Bronchial epithelial cell (primary cell): Measurements from ENCODE around the gene AGPS. TPM values are rescaled to one million over a fixed set of nuclear protein-coding genes. Genes with fewer than 3 reads are reported as not detected.

ENCODE experiments used
- DNase-seq: peaks from one replicate; pipeline ENCODE4 v3.0.0-alpha.2; 2010; ENCODE audit warnings: low read depth
- FAIRE-seq: peaks from 2 replicates; lab custom pipeline; 2011; peaks lifted over from hg19 to GRCh38; lab: Jason Lieb, UNC
- H3K27me3 ChIP-seq: 2 replicates; pipeline ENCODE4 v1.5.1; 2011; ENCODE audit warnings: low read length; ENCODE audit not compliant: control insufficient read depth, insufficient read depth
- H3K36me3 ChIP-seq: 2 replicates; pipeline ENCODE4 v1.5.1; 2011; ENCODE audit warnings: low read length; ENCODE audit not compliant: control insufficient read depth, insufficient read depth
- H3K4me3 ChIP-seq: 2 replicates; pipeline ENCODE4 v1.5.1; 2011; ENCODE audit warnings: mild to moderate bottlenecking, low read depth, low read length, control low read depth
- total RNA-seq: library from RNA; depleted of rRNA; stranded (reverse); fragments of >200 nt; gene quantifications from 2 replicates; pipeline ENCODE4 v1.2.1, GENCODE V29; 2014
- TF ChIP-seq, protein P1 (sequence below): IDR thresholded peaks from 2 replicates; pipeline ENCODE4 v1.5.1; 2011; ENCODE audit warnings: mild to moderate bottlenecking, moderate library complexity, low read length, control low read depth, inconsistent platforms; ENCODE audit not compliant: insufficient read depth, severe bottlenecking

AGPS gene
- total RNA-seq, 1 donor from 2014 or later, result 34.8 TPM

- FAIRE-seq (no peak), DNase-seq (no peak)
- TF ChIP-seq, protein P1, sequence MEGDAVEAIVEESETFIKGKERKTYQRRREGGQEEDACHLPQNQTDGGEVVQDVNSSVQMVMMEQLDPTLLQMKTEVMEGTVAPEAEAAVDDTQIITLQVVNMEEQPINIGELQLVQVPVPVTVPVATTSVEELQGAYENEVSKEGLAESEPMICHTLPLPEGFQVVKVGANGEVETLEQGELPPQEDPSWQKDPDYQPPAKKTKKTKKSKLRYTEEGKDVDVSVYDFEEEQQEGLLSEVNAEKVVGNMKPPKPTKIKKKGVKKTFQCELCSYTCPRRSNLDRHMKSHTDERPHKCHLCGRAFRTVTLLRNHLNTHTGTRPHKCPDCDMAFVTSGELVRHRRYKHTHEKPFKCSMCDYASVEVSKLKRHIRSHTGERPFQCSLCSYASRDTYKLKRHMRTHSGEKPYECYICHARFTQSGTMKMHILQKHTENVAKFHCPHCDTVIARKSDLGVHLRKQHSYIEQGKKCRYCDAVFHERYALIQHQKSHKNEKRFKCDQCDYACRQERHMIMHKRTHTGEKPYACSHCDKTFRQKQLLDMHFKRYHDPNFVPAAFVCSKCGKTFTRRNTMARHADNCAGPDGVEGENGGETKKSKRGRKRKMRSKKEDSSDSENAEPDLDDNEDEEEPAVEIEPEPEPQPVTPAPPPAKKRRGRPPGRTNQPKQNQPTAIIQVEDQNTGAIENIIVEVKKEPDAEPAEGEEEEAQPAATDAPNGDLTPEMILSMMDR, result no peak
- Histone ChIP-seq H3K36me3 (no peaks in the 10 kb centered on the region), H3K27me3 (no peaks in the 10 kb centered on the region), H3K4me3 (no peak overlapping the region)
Measured at GRCh38 chr2:177587371-177587770, 194.8 kb downstream of the AGPS start.

DNA sequence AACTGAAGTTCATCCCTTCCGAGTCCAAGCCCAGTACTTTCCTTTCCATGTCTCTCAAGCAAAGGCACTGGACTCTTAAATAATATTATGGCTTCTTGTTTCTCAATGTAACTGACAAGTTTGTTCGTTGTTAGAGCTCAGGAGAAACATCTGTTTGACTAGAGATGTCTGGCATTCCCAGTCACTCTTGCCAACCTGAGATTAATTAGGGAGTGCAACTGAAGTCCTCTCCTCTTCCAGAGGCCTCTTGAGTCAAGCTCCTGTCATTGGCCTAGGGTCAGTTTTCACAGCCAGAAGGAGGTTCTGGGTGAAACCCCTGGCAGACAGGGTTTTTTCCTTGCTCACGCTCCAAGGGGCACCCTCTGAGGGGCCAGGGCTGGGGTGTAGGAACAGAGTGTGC lies 196.1 kb downstream of the AGPS start:
- DNase-seq, result no peak
- Histone ChIP-seq H3K27me3 (no peaks in the 10 kb centered on the region), H3K4me3 (no peak overlapping the region), H3K36me3 (no peaks in the 10 kb centered on the region)
- no peak for FAIRE-seq
- TF ChIP-seq, protein P1, result no peak

DNA sequence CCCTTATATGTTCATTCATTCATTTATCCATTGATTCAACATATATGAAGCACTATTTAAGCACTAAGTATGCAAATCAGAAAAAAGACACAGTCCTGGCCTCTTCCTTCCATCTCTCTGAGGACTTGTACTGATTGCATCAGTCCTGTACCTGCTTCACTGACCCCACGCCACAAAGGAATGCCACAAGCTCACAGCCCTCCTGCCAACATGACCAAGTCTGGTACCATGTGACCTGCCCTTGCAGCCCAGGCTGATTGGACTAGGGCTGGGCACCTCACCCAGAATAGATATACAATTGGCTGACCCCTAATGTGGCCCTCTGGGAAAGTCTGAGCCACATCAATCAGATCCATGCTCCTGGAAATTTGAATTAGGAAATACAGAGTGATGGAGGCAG lies 196.6 kb downstream of the AGPS start:
- DNase-seq, result no peak
- TF ChIP-seq, protein P1, result no peak
- FAIRE-seq, result no peak
- H3K27me3 ChIP-seq, result no peaks in the 10 kb centered on the region
- no peaks in the 10 kb centered on the region for H3K36me3 ChIP-seq
- no peak overlapping the region for H3K4me3 ChIP-seq

DNA sequence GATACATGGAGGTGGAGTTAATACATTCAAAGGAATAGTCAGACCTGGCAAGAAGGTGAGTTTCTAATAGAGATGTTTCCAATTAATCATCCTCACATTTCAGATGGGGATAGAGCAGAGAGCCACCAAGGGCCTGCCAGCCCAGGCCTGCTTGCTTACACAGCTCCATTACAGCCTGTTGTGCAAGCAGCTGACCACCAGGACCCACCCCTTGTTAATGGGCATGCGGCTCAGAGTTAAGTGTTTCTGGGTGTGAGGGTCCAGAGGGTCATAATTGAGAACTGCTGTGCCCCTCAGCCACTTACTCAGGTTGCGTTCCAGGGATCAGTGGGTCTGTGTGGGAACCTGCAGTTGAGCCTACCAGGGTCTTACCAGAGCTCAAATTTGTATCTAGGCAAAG lies 199.8 kb downstream of the AGPS start:
- Histone ChIP-seq H3K36me3 (no peaks in the 10 kb centered on the region), H3K27me3 (no peaks in the 10 kb centered on the region), H3K4me3 (no peak overlapping the region)
- FAIRE-seq, result no peak
- TF ChIP-seq, protein P1, result no peak
- no peak for DNase-seq

DNA sequence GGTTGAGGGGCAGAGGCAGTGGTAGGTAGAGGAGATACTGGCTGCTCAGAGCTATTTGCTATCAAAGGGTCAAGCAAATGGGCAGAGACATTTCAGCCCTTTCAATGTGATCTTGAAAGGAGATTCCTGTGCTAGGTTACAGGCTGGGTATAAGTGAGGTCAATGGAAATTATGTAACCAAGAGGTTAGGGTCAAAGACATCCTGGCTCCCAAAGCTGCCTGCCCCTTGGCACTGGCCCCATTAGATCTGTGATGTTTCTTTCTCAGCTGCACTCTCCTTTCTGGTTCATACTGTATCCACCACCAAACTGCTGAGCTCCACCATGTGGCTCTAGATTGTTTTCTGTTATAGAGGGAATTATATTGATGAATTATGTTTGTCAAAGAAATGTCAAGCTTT lies 200.4 kb downstream of the AGPS start:
- no peak overlapping the region for H3K4me3 ChIP-seq
- H3K36me3 ChIP-seq, result no peaks in the 10 kb centered on the region
- H3K27me3 ChIP-seq, result no peaks in the 10 kb centered on the region
- DNase-seq (no peak), FAIRE-seq (no peak)
- TF ChIP-seq, protein P1, result no peak

- FAIRE-seq (no peak), DNase-seq (no peak)
- Histone ChIP-seq H3K4me3 (no peak overlapping the region), H3K27me3 (no peaks in the 10 kb centered on the region), H3K36me3 (no peaks in the 10 kb centered on the region)
- TF ChIP-seq, protein P1, result no peak
Measured at GRCh38 chr2:177593402-177593801, 200.8 kb downstream of the AGPS start.
